Measurements from ENCODE around the gene VIPR2.

VIPR2 gene

GRCh38 chr7:159138508-159138907, 6.2 kb downstream of the VIPR2 start:
- no peak for TF ChIP-seq CTCF (conservative IDR thresholded peaks at IDR 0.05; ENCODE audit: low read depth, low read length)
- no peak overlapping the region for H3K9ac ChIP-seq
- H3K36me3 ChIP-seq (ENCODE audit: insufficient read depth), result no peaks in the 10 kb centered on the region
- H3K27ac ChIP-seq, result no peak overlapping the region
- H2AFZ ChIP-seq (ENCODE audit: low read depth), result no peak overlapping the region
- H3K4me1 ChIP-seq (ENCODE audit: low read depth, poor library complexity, severe bottlenecking), result no peaks in the 10 kb centered on the region
- H3K27me3 ChIP-seq (ENCODE audit: insufficient read depth, low read depth), result no peaks in the 10 kb centered on the region
- H3K4me2 ChIP-seq, result no peak overlapping the region
- no peaks in the 10 kb centered on the region for H4K20me1 ChIP-seq (ENCODE audit: insufficient read depth)
- H3K79me2 ChIP-seq (ENCODE audit: insufficient read depth, low read depth), result no peaks in the 10 kb centered on the region
- no peak overlapping the region for H3K4me3 ChIP-seq (IDR thresholded peaks at IDR 0.05; ENCODE audit: insufficient read depth, low read depth, low read length)

GRCh38 chr7:159137906-159138305, 6.8 kb downstream of the VIPR2 start:
- no peaks in the 10 kb centered on the region for H3K4me1 ChIP-seq (ENCODE audit: low read depth, poor library complexity, severe bottlenecking)
- H3K36me3 ChIP-seq (ENCODE audit: insufficient read depth), result no peaks in the 10 kb centered on the region
- no peaks in the 10 kb centered on the region for H3K27me3 ChIP-seq (ENCODE audit: insufficient read depth, low read depth)
- no peak for TF ChIP-seq CTCF (conservative IDR thresholded peaks at IDR 0.05; ENCODE audit: low read depth, low read length)
- H3K27ac ChIP-seq, result no peak overlapping the region
- no peak overlapping the region for H3K4me3 ChIP-seq (IDR thresholded peaks at IDR 0.05; ENCODE audit: insufficient read depth, low read depth, low read length)
- H4K20me1 ChIP-seq (ENCODE audit: insufficient read depth), result no peaks in the 10 kb centered on the region
- no peak overlapping the region for H2AFZ ChIP-seq (ENCODE audit: low read depth)
- no peak overlapping the region for H3K4me2 ChIP-seq
- no peak overlapping the region for H3K9ac ChIP-seq
- H3K79me2 ChIP-seq (ENCODE audit: insufficient read depth, low read depth), result no peaks in the 10 kb centered on the region

- Histone ChIP-seq H3K27ac (no peak overlapping the region), H3K36me3 (ENCODE audit: insufficient read depth) (no peaks in the 10 kb centered on the region), H3K9ac (no peak overlapping the region), H3K4me2 (no peak overlapping the region), H3K27me3 (ENCODE audit: insufficient read depth, low read depth) (no peaks in the 10 kb centered on the region), H3K79me2 (ENCODE audit: insufficient read depth, low read depth) (no peaks in the 10 kb centered on the region), H3K4me1 (ENCODE audit: low read depth, poor library complexity, severe bottlenecking) (no peaks in the 10 kb centered on the region), H2AFZ (ENCODE audit: low read depth) (no peak overlapping the region), H4K20me1 (ENCODE audit: insufficient read depth) (no peaks in the 10 kb centered on the region), H3K4me3 (IDR thresholded peaks at IDR 0.05; ENCODE audit: insufficient read depth, low read depth, low read length) (no peak overlapping the region)
- TF ChIP-seq CTCF (conservative IDR thresholded peaks at IDR 0.05; ENCODE audit: low read depth, low read length), result no peak
These were observed 7.8 kb downstream of the VIPR2 start for GRCh38 chr7:159136846-159137245.

- H3K27me3 ChIP-seq (ENCODE audit: insufficient read depth, low read depth), result no peaks in the 10 kb centered on the region
These were observed 8.2 kb downstream of the VIPR2 start for GRCh38 chr7:159136442-159136841.

More at GRCh38 chr7:159136442-159136841, 8.2 kb downstream of the VIPR2 start:
- Histone ChIP-seq H3K4me2 (no peak overlapping the region), H3K4me3 (IDR thresholded peaks at IDR 0.05; ENCODE audit: insufficient read depth, low read depth, low read length) (no peak overlapping the region), H3K4me1 (ENCODE audit: low read depth, poor library complexity, severe bottlenecking) (no peaks in the 10 kb centered on the region), H3K79me2 (ENCODE audit: insufficient read depth, low read depth) (no peaks in the 10 kb centered on the region), H3K36me3 (ENCODE audit: insufficient read depth) (no peaks in the 10 kb centered on the region), H3K9ac (no peak overlapping the region), H2AFZ (ENCODE audit: low read depth) (no peak overlapping the region), H3K27ac (no peak overlapping the region), H4K20me1 (ENCODE audit: insufficient read depth) (no peaks in the 10 kb centered on the region)
- TF ChIP-seq CTCF (conservative IDR thresholded peaks at IDR 0.05; ENCODE audit: low read depth, low read length), result no peak

Data from KMS-11 (cell line).